ENCODE results near the gene PTPRO. TPM values are rescaled to one million over a fixed set of nuclear protein-coding genes. Genes with fewer than 3 reads are reported as not detected.

Gene PTPRO
- total RNA-seq, 4 donors from 2014 or later = 0.26 to 0.81 (median 0.51) TPM

DNA sequence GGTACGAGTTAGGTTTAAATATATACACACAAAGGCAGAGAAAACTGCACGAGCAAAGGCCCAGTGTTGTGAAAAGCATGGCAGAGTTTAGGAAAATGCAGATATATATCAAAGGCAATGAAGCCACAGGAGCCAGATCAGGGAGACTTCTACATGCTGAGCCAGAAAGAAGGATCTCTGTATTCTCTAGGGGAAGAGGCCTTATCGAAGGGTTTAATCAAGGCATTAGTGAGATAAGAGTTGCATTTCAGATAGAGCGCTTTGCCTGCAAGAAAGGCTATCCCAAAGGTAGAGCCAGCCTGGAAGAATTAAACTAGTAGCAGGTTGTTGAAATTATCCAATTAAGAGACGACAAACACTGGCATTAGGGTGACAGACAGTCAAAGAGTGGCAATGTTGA, 7.6 kb downstream of the PTPRO start:
- no peaks in the 10 kb centered on the region for H3K9me3 ChIP-seq
- TF ChIP-seq POLR2A (IDR thresholded peaks at IDR 0.05) (no peak), POLR2AphosphoS5 (IDR thresholded peaks at IDR 0.05) (no peak), EP300 (IDR thresholded peaks at IDR 0.05) (no peak)
- H3K27ac ChIP-seq = no peak overlapping the region
- no peak for DNase-seq (ENCODE audit: low spot score in 2 of 2)
- WGBS = 86% methylated on average over 5 of the region's 5 CpGs
- H3K4me1 ChIP-seq = no peaks in the 10 kb centered on the region
- H3K36me3 ChIP-seq = no peaks in the 10 kb centered on the region
- H3K4me3 ChIP-seq = no peak overlapping the region
- peaks cover 14% of the 10 kb centered on the region for H3K27me3 ChIP-seq

DNA sequence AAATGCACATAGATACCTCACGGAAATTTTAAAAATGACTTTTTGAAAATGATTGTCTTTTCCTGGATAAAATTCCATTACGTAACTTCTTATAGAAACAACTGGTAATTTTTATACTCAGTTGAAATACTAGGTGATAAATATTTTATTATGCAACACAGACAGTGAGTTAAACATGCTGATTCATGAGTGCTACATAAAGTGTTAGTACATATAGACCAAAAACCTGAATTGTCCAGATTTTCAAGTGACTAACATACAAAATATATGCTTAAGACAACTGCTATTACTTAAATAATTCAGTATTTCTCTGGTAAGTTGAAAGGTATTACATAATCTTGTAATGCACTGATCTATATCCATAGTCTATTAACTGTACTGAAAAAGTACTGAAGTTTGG, 11.9 kb downstream of the PTPRO start:
- H3K4me1 ChIP-seq = no peaks in the 10 kb centered on the region
- peaks cover 6% of the 10 kb centered on the region for H3K27me3 ChIP-seq
- no peak overlapping the region for H3K27ac ChIP-seq
- H3K36me3 ChIP-seq = no peaks in the 10 kb centered on the region
- DNase-seq (ENCODE audit: low spot score in 2 of 2) = no peak
- 84% methylated on average over 2 of the region's 2 CpGs for WGBS
- no peaks in the 10 kb centered on the region for H3K9me3 ChIP-seq
- TF ChIP-seq EP300 (IDR thresholded peaks at IDR 0.05) (no peak), POLR2A (IDR thresholded peaks at IDR 0.05) (no peak), POLR2AphosphoS5 (IDR thresholded peaks at IDR 0.05) (no peak)
- TF ChIP-seq, protein P1, sequence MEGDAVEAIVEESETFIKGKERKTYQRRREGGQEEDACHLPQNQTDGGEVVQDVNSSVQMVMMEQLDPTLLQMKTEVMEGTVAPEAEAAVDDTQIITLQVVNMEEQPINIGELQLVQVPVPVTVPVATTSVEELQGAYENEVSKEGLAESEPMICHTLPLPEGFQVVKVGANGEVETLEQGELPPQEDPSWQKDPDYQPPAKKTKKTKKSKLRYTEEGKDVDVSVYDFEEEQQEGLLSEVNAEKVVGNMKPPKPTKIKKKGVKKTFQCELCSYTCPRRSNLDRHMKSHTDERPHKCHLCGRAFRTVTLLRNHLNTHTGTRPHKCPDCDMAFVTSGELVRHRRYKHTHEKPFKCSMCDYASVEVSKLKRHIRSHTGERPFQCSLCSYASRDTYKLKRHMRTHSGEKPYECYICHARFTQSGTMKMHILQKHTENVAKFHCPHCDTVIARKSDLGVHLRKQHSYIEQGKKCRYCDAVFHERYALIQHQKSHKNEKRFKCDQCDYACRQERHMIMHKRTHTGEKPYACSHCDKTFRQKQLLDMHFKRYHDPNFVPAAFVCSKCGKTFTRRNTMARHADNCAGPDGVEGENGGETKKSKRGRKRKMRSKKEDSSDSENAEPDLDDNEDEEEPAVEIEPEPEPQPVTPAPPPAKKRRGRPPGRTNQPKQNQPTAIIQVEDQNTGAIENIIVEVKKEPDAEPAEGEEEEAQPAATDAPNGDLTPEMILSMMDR (IDR thresholded peaks at IDR 0.05) = no peak
- no peak overlapping the region for H3K4me3 ChIP-seq

DNA sequence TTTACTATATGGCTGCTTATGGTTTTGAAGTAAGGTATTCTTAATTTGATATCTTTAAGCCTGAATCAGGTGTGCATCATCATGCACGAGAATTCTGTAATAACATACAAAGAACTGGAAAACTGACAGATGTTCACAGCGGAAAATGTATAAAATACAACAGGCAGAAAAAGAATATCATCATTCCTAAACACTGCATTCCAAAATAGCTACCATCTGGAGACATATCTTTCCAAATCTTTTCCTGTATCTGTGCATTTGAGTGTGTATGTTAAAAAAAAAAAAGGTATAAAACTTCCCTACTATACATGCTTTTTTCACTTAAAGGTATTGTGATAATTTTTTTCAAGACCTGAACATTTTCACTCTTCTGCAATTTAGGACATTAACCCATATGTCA, 13.7 kb downstream of the PTPRO start:
- H3K9me3 ChIP-seq = no peaks in the 10 kb centered on the region
- no peaks in the 10 kb centered on the region for H3K36me3 ChIP-seq
- peaks cover 6% of the 10 kb centered on the region for H3K27me3 ChIP-seq
- WGBS = 83% methylated on average over 2 of the region's 2 CpGs
- no peak overlapping the region for H3K27ac ChIP-seq
- no peak for TF ChIP-seq EP300 (IDR thresholded peaks at IDR 0.05)
- TF ChIP-seq, protein P1 (IDR thresholded peaks at IDR 0.05) = no peak
- DNase-seq (ENCODE audit: low spot score in 2 of 2) = no peak
- no peaks in the 10 kb centered on the region for H3K4me1 ChIP-seq
- no peak overlapping the region for H3K4me3 ChIP-seq

- Histone ChIP-seq H3K36me3 (no peaks in the 10 kb centered on the region), H3K9me3 (no peaks in the 10 kb centered on the region), H3K27ac (no peak overlapping the region), H3K4me1 (no peaks in the 10 kb centered on the region), H3K27me3 (peaks cover 6% of the 10 kb centered on the region), H3K4me3 (no peak overlapping the region)
- TF ChIP-seq POLR2AphosphoS5 (IDR thresholded peaks at IDR 0.05) = no peak
- TF ChIP-seq EP300 (IDR thresholded peaks at IDR 0.05) = no peak
- TF ChIP-seq, protein P1 (IDR thresholded peaks at IDR 0.05) = no peak
- TF ChIP-seq POLR2A (IDR thresholded peaks at IDR 0.05) = no peak
- DNase-seq (ENCODE audit: low spot score in 2 of 2) = no peak
- WGBS = 69% methylated on average over 9 of the region's 9 CpGs
These were observed 14.7 kb downstream of the PTPRO start for GRCh38 chr12:15336768-15337553.

DNA sequence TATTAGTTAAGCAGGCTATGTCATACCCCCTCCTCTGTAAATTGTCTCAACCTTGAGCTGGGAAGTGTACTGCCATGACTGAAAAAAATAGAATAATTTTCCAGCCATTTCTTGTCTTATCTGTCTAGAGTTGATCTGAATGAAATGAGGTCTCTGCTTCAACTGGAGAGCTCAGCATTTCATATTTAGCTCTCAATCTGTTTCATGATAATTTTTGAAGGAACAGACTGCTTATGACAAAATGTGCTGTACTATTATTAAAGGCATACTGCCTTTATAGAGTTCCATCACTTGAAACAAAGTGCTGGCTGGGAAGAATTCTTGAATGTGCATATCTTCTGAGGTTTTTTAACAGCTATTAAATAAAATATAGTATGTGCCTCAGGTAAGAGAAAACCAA, 19.1 kb downstream of the PTPRO start:
- H3K27ac ChIP-seq = no peak overlapping the region
- TF ChIP-seq, protein P1 (IDR thresholded peaks at IDR 0.05) = no peak
- TF ChIP-seq POLR2A (IDR thresholded peaks at IDR 0.05) = no peak
- no peak for TF ChIP-seq POLR2AphosphoS5 (IDR thresholded peaks at IDR 0.05)
- TF ChIP-seq EP300 (IDR thresholded peaks at IDR 0.05) = no peak
- no peak overlapping the region for H3K4me3 ChIP-seq
- peaks cover 3% of the 10 kb centered on the region for H3K27me3 ChIP-seq
- H3K4me1 ChIP-seq = no peaks in the 10 kb centered on the region
- no peaks in the 10 kb centered on the region for H3K9me3 ChIP-seq
- no peak for DNase-seq (ENCODE audit: low spot score in 2 of 2)
- H3K36me3 ChIP-seq = no peaks in the 10 kb centered on the region
